OCI-LY7 (cell line): ENCODE measurements around the gene TRIM3. TPM values are rescaled to one million over a fixed set of nuclear protein-coding genes. Genes with fewer than 3 reads are reported as not detected.
A peak's percentile ranks its signal among the peaks of the same experiment; 100 is the strongest.

Experiments
- BruUV-seq: library from RNA; stranded (reverse); fragments of 400-500 nt; replicated peaks from 2 replicates; lab custom pipeline; 2021; lab: Mats Ljungman, UMichigan
- CTCF ChIA-PET: fragments of 300-600 bp; sonication (Branson Sonifier 250); formaldehyde crosslinking; loops from one replicate; lab custom pipeline; 2022; ENCODE audit warnings: antibody characterized with exemption; ENCODE audit not compliant: unreplicated experiment; lab: Charles Lee
- POLR2A ChIA-PET: fragments of 300-600 bp; sonication (Branson Sonifier 250); formaldehyde crosslinking; loops from one replicate; lab custom pipeline; 2022; ENCODE audit warnings: antibody characterized with exemption; lab: Charles Lee
- DNase-seq: peaks from one replicate; pipeline ENCODE4 v3.0.0-alpha.2; 2015; ENCODE audit warnings: low spot score
- H2AFZ ChIP-seq: fragments of 200-600 bp; sonication (generic), shearing (Covaris generic); 2 replicates; pipeline ENCODE4 v1.6.1; 2014; ENCODE audit warnings: mild to moderate bottlenecking, antibody characterized with exemption, low read length, moderate library complexity
- H3K27ac ChIP-seq: fragments of 200-600 bp; sonication (generic); 2 replicates; pipeline ENCODE4 v1.5.1; 2014; ENCODE audit warnings: mixed run types, low read depth, mild to moderate bottlenecking, moderate library complexity, low read length, inconsistent platforms; ENCODE audit not compliant: poor library complexity, severe bottlenecking
- H3K36me3 ChIP-seq: fragments of 200-600 bp; sonication (generic); 2 replicates; pipeline ENCODE4 v1.6.1; 2014; ENCODE audit warnings: mild to moderate bottlenecking, antibody characterized with exemption, low read length, moderate library complexity, mixed read lengths; ENCODE audit not compliant: insufficient read depth
- H3K4me1 ChIP-seq: fragments of 200-600 bp; sonication (generic); 2 replicates; pipeline ENCODE4 v1.5.1; 2014; ENCODE audit warnings: mild to moderate bottlenecking, low read length; ENCODE audit not compliant: insufficient read depth, poor library complexity, severe bottlenecking
- H3K4me2 ChIP-seq: fragments of 200-600 bp; sonication (generic); 2 replicates; pipeline ENCODE4 v1.6.1; 2014; ENCODE audit warnings: mild to moderate bottlenecking, low read length
- H3K4me3 ChIP-seq: fragments of 200-600 bp; sonication (generic); 2 replicates; pipeline ENCODE4 v1.5.1; 2014; ENCODE audit warnings: mild to moderate bottlenecking, low read depth, low read length; ENCODE audit not compliant: poor library complexity, severe bottlenecking
- H3K79me2 ChIP-seq: fragments of 200-600 bp; sonication (generic); 2 replicates; pipeline ENCODE4 v1.6.1; 2016; ENCODE audit warnings: low read depth, mild to moderate bottlenecking, low read length, moderate library complexity, mixed read lengths; ENCODE audit not compliant: insufficient read depth
- H3K9me2 ChIP-seq: fragments of 200-600 bp; sonication (generic); 2 replicates; pipeline ENCODE4 v1.6.1; 2016; ENCODE audit warnings: mild to moderate bottlenecking, low read length, mixed read lengths; ENCODE audit not compliant: insufficient read depth
- H3K9me3 ChIP-seq: fragments of 200-600 bp; sonication (generic); 2 replicates; pipeline ENCODE4 v1.6.1; 2014; ENCODE audit warnings: mild to moderate bottlenecking, mixed run types, low read length, mixed read lengths
- H4K20me1 ChIP-seq: fragments of 200-600 bp; sonication (generic); 2 replicates; pipeline ENCODE4 v1.6.1; 2014; ENCODE audit warnings: mild to moderate bottlenecking, antibody characterized with exemption, low read length, moderate library complexity, mixed read lengths; ENCODE audit not compliant: insufficient read depth
- EZH2phosphoT487 ChIP-seq: fragments of 200-600 bp; sonication (generic); IDR thresholded peaks from 2 replicates; pipeline ENCODE4 v1.6.1; 2018; ENCODE audit warnings: low read depth, borderline replicate concordance, mild to moderate bottlenecking, mixed run types, antibody characterized with exemption, low read length, moderate library complexity, mixed read lengths
- intact Hi-C: fragments of 100-400 bp; cut with micrococcal nuclease; formaldehyde crosslinking; loops from one replicate; pipeline ENCODE4 v1.10.0; 2022; ENCODE audit not compliant: unreplicated experiment
- total RNA-seq, 2 experiments: library from RNA; depleted of rRNA in 1 of 2; stranded (reverse); fragments of >200 nt in 1 of 2; shearing (Covaris generic) in 1 of 2; gene quantifications; 2 replicates each; pipeline ENCODE4 v1.2.3, GENCODE V29; 2014 to 2022
- TF ChIP-seq, protein P1 (sequence below): fragments of 200-600 bp; sonication (generic); conservative IDR thresholded peaks from 2 replicates; pipeline ENCODE4 v1.5.1; 2014; ENCODE audit warnings: mild to moderate bottlenecking, antibody characterized with exemption, low read length, moderate library complexity, mixed read lengths

Gene TRIM3
- total RNA-seq, 2 experiments from 2014 or later: 14.7 to 21.3 TPM

DNA sequence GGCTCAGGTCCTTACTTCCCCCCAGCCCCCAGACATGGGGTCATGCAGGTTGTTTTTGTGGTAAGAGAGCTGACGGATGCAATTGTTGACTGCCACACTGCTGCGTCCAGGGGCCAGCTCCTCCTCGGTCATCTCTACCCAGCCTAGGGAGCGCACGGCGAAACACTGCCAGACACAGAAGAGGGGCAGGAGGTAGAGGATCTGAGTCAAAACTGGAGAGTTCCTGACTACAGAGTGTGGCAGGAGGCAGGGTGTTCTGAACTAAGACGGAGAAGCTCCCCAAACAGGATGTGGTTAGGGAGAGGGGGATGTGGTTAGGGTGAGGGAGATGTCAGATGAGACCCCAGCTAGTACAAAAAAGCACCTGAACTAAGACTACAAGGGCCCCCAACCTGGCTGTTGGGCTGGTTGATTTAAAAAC, 71.2 kb downstream of the TRIM3 start:
- H3K27ac ChIP-seq: peak overlapping the region; percentile 98
- peak overlapping the region; percentile 88 for H3K4me2 ChIP-seq
- no peak for TF ChIP-seq EZH2phosphoT487
- TF ChIP-seq, protein P1, sequence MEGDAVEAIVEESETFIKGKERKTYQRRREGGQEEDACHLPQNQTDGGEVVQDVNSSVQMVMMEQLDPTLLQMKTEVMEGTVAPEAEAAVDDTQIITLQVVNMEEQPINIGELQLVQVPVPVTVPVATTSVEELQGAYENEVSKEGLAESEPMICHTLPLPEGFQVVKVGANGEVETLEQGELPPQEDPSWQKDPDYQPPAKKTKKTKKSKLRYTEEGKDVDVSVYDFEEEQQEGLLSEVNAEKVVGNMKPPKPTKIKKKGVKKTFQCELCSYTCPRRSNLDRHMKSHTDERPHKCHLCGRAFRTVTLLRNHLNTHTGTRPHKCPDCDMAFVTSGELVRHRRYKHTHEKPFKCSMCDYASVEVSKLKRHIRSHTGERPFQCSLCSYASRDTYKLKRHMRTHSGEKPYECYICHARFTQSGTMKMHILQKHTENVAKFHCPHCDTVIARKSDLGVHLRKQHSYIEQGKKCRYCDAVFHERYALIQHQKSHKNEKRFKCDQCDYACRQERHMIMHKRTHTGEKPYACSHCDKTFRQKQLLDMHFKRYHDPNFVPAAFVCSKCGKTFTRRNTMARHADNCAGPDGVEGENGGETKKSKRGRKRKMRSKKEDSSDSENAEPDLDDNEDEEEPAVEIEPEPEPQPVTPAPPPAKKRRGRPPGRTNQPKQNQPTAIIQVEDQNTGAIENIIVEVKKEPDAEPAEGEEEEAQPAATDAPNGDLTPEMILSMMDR: no peak
- peak overlapping the region; percentile 17; the same call in 1 of the 2 replicates for H2AFZ ChIP-seq
- POLR2A ChIA-PET: interaction anchor here (0.5 to 3.6 kb wide), 19 partner anchors 9 to 80 kb away, joined by 3 to 23 read pairs (median 5); partner anchors contain the start of genes APBB1, SMPD1 and TIMM10B
- no peaks in the 10 kb centered on the region for H4K20me1 ChIP-seq
- H3K4me1 ChIP-seq: peaks cover 60% of the 10 kb centered on the region
- CTCF ChIA-PET: interaction anchor here (0.5 to 2.3 kb wide), 6 partner anchors 11 to 1226 kb away, joined by 3 to 8 read pairs (median 4); no protein-coding TSS in a partner anchor
- intact Hi-C loops: loop anchor here (1.0 kb wide), 2 partner anchors 17 to 32 kb away; partner anchors contain the start of gene APBB1
- H3K9me2 ChIP-seq: no peaks in the 10 kb centered on the region
- no TSS peak for BruUV-seq
- peak overlapping the region; percentile 58 for H3K4me3 ChIP-seq
- H3K79me2 ChIP-seq: no peaks in the 10 kb centered on the region
- H3K9me3 ChIP-seq: no peaks in the 10 kb centered on the region
- peak; percentile 95 for DNase-seq
- peaks cover 17% of the 10 kb centered on the region for H3K36me3 ChIP-seq

DNA sequence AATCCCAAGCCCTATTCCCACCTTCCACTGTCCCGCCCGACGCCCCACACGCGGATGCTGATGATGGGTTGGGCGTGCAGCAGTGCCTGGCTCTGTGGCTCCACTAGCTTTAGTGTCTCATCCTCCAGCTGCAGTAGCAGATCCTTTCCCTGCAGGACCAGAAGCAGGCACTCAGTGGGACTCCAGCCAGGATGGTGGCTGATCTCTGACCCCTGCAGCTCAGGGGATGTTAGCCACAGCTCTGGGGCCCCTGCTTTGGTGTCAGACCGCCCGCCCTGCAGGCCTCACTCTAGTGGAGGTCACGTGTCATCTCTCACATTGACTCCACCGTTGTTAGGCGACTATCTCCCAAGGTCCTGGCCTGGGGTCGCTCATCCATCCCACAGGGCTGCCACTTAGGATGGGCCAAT, 71.7 kb downstream of the TRIM3 start:
- CTCF ChIA-PET: interaction anchor here (0.7 to 2.3 kb wide), 3 partner anchors 23 to 42 kb away, joined by 3 to 8 read pairs (median 8); no protein-coding TSS in a partner anchor
- Histone ChIP-seq H4K20me1 (no peaks in the 10 kb centered on the region), H3K4me1 (peaks cover 57% of the 10 kb centered on the region), H3K27ac (peak overlapping the region; percentile 98), H2AFZ (peak overlapping the region; percentile 17; the same call in 1 of the 2 replicates), H3K36me3 (peaks cover 17% of the 10 kb centered on the region), H3K4me3 (peak overlapping the region; percentile 58), H3K9me2 (no peaks in the 10 kb centered on the region), H3K79me2 (no peaks in the 10 kb centered on the region), H3K9me3 (no peaks in the 10 kb centered on the region), H3K4me2 (peak overlapping the region; percentile 88)
- intact Hi-C loops: loop anchor here (1.0 kb wide), 2 partner anchors 17 to 32 kb away; partner anchors contain the start of gene APBB1
- DNase-seq: peak; percentile 27
- POLR2A ChIA-PET: interaction anchor here (0.9 to 3.6 kb wide), 14 partner anchors 9 to 62 kb away, joined by 3 to 23 read pairs (median 6); partner anchors contain the start of genes APBB1 and SMPD1
- BruUV-seq: no TSS peak
- TF ChIP-seq, protein P1: no peak
- no peak for TF ChIP-seq EZH2phosphoT487

DNA sequence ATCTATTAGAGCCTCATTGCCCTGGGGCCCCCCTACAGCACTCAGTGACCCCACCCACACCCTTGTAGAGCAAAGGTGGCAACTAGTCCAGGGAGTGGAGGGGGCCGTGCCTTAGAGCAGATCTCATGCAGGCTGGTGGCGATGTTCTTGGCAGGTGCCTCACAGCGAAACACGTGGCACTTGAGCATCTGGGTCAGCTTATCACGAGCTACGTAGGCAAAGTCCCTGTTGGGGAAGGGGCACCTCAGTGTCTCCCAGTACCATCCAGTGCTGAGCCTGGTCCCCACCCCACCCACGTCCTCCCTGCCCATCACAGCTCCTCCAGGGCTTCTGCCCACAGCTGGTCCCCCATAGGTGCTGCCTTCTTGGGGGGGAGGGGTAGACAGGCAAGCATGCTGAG, 72.3 kb downstream of the TRIM3 start:
- intact Hi-C loops: no loop called here
- Histone ChIP-seq H4K20me1 (no peaks in the 10 kb centered on the region), H3K9me3 (no peaks in the 10 kb centered on the region), H2AFZ (no peak overlapping the region), H3K4me3 (no peak overlapping the region), H3K4me2 (peak overlapping the region; percentile 88), H3K4me1 (peaks cover 51% of the 10 kb centered on the region), H3K36me3 (peaks cover 17% of the 10 kb centered on the region), H3K9me2 (no peaks in the 10 kb centered on the region), H3K27ac (peak overlapping the region; percentile 98), H3K79me2 (no peaks in the 10 kb centered on the region)
- POLR2A ChIA-PET: interaction anchor here (0.9 to 3.6 kb wide), 5 partner anchors 8 to 38 kb away, joined by 3 to 23 read pairs (median 9); partner anchors contain the start of genes APBB1 and SMPD1
- DNase-seq: no peak
- no peak for TF ChIP-seq EZH2phosphoT487
- TF ChIP-seq, protein P1: no peak
- BruUV-seq: no TSS peak
- CTCF ChIA-PET: interaction anchor here (0.7 kb wide), 1 partner anchor 39 kb away, joined by 3 read pairs; no protein-coding TSS in a partner anchor
